NCI-H69 (cell line): ENCODE data around the gene SPIRE2.
A peak's percentile ranks its signal among the peaks of the same experiment; 100 is the strongest.

Source experiments
- DNase-seq: peaks from one replicate; lab custom pipeline; 2025; lab: John Stamatoyannopoulos, UW

Gene SPIRE2

DNA sequence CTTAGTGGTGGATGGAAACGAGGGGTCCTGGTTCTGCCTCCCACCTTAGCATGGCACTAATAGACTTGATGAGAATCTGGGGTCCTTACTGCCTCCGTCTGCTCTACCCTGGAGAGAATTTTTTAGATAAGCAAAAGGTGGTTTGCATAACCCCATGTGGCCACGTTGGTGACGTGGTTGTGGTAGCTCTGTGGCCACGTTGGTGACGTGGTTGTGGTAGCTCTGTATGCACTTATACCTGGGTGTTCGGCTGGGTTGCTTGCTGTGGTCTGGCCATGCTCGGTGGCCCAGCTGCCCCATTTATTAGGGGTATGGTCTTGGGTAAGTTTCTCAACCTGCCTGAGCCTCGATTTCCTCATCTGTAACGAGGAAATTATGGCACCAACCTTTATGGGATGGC is 13.0 kb downstream of the SPIRE2 start:
- DNase-seq: no peak

DNA sequence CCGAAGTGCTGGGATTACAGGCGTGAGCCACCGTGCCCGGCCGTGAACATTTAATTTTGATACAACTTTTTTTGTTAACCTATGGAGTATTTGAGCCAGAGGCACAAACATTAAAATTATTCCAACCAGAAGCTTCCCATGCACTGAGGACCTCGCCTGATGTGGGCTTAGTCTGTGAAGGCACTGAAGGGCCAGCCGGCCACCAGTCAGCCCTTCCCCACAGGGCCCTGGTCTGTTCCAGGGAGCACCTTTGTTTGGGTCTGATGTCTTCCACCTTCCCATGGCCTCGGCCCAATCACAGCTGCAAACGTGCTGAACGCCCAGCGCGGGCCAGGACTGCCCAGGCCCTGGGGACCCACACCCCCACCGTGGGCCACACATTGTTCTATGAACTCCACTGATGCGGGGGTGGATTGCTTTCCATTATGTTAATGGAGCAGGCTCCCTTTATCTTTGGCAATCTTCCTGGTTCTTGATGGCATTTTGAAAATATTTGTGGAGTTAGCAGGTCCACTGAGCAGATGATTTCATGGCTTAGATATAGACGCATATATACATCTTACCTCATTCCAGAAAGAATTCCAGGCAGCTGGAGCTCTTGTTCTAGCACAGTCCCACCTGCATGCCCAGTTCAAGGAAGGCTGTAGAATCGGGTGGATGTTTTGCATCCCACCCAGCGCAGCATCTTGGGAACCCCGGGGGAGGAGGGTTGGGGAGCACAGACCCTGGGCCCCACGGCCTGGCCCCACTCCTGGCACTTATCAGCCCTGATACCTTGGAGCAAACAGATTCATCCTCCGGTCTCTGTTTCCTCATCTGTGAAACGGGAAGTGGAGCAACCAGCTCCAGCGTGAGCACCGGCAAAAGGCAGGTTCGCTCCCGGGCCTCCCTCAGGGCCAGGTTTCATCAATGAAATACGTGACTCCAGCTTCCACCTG is 14.5 kb downstream of the SPIRE2 start:
- DNase-seq: no peak

DNA sequence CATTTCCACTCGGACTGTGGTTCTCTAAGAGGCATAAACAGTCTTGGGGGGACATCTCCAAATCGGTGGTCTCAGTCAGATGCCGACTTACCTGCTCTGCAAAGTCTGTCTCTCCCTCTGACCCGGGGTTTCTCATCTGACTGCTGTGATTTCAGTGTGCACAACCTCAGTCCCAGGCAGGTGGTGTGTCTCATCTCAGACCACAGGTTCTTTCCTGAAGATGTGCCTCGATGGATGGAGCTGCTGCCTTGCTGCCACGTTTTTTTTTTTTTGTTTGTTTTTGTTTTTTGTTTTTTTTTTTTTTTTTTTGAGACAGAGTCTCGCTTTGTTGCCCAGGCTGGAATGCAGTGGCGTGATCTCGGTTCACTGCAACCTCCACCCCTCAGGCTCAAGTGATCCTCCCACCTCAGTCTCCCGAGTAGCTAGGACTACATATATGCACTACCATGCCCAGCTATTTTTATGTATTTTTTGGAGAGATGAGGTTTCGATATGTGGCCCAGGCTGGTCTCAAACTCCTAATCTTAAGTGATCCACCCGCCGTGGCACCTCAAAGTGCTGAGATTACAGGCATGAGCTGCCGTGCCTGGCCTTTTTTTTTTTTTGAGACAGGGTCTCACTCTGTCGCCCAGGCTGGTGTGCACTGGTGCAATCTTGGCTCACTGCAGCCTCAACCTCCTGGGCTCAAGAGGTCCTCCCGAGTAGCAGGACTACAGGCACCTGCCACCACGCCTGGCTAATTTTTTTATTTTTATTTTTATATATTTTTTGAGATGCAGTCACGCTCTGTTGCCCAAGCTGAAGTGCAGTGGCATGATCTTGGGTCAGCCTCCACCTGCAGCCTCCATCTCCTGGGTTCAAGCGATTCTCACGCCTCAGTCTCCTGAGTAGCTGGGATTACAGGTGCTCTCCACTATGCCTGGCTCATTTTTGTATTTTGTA is 15.4 kb downstream of the SPIRE2 start:
- no peak for DNase-seq

DNA sequence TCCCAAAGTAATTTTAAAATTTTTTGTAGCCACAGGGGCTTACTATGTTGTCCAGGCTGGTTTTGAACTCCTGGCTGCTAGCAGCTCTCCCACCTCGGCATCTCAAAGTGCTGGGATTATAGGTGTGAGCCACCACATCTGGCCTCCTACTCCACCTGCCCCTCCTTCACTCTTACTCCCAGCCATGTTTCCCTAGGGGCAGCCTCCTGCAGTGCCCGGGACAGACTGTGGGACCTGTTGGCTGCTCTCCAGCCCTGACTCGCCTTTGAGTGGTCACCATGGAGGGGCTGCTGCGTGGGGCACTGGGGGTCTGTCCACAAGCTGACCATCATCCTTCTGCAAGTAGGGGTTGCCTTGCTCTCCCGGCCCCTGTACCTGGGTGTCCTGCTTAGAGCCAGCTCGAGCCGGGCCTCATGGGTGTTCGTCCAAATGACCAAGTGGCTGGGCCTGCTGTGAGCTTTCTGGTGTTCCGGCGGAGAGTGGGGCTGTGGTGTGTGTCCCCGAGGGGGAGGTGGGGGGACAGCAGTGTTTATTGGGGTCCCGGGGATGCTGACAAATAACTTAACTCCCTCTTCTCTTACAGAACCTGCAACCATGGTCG is 16.6 kb downstream of the SPIRE2 start:
- DNase-seq: peak; percentile 19

DNA sequence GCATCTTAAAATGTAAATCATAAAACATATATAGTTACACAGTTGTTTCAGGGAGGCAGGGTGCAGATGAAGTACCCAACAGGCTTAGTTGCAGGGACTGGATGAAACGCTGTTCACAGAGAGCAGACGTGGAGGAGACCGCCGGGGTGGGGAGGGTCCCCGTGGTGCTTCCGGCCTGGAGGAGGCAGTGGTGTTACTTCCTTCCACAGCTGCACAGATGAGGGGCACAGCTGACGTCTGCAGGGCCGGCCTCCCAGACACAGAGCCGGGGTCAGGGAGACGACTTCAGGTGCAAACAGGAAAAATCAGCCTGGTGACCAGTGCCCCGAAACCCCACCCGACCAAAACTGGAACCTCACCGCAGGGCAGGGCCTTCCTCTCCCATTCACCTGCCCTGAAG is 17.1 kb downstream of the SPIRE2 start:
- no peak for DNase-seq

DNA sequence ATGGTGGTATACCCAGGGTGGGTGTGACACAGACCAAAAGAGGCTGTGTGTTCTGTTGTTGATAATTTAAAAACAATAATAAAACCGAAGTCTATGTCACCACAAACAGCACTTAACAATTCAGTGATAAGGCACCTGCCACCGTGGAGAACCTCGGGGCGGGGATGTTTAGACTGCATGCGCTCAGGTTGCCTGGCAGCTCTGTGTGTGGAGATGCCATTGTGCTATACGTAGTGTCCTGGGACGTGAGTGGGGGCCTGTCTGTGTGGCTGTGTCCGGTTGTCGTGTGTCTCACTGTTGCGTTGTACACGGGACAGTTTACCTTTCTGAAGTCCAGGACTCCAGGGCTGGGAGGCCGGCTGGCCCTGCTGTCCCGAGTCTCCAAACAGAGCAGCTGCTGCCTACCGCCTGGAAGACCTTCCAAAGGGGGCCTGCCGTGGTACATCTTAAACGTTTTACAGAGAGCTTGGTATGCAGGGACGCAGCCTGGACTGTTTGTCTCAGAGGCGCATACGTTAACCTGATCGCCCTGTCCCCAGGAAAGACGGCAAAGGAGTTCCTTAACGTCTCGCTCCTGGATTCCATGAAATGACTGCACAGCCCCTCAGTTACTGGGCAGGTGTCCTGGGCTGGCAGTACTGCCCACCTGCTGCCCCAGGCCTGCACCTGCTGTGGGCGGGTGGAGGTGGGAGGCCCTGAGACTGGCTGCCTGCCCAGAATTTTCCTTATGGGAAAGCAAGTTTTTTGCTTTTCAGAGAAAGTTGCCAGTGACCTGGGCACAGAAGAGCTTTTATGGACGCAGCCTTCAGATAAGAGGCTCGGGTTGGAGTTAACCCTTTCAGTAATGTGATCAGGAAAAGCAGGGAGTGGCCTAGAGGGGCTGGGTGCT is 19.0 kb downstream of the SPIRE2 start:
- peak; percentile 23 for DNase-seq

DNA sequence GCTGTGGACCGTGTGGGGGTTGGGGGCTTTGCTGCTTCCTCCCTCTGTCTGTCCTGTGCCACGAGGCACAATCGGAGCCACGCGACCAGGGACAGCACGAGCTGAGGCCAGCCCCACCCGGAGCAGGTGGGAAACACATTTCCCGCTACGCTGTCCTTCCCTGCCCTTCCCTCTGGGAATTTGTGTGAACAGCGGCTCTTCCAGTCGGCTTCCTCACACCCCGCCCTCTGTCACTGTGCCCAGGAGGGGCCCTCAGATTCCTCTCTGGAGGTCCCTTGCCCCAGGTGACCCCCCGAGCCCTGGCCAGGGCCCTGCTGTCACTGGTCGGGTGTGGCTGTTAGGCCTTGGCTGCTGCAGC is 19.6 kb downstream of the SPIRE2 start:
- no peak for DNase-seq

DNA sequence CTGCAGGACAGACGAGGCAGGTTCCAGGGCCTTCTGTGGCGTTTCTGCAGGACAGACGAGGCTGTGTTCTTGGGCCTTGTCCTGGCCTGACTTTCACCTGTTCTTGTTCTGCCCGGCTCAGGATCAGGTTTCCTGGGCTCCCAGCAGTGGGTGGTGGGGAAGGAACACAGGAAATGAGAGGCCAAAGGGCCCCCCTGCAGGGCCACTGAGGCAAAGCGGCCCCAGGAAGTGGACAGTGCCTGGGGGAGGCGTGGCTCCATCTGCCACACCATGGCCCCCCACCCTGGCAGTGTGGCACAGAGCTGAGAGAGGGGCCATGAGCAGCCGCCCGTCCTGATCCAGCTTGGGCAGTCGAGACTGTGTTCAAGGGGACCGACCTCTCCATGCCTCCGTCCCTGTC is 20.7 kb downstream of the SPIRE2 start:
- peak; percentile 17 for DNase-seq

DNA sequence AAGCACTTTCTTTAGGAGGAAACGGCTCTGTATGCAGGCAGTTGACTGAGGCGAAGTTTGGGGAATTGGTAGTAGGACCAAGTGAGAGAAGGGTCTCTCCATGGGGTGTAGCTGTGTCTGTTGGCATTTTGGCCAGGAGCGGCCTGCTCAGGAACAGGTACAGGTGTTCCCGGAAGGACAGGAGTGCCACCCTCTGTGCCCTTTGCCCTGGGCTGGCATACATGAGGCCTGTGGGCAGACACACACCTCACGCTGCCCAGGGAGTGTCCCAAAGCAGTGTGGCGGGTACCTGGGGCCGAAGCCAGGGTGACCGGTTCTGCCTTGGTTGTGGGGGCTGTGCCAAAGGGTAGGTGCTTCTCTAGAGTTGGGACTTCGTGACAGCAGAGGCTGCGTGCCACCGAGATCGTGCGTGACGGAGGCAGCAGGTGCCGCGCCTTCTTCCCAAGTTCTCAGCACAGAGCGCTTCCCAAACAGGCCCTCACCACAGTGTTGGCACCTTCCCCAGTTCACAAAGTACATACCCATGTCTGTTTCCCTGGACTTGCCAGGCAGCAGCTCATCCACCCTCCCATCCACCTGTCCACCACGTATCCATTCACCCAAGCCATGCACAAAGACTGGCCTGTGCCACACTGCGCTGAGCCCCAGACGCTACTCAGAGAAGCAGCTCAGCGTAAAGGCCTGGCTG is 25.2 kb downstream of the SPIRE2 start:
- DNase-seq: no peak

DNA sequence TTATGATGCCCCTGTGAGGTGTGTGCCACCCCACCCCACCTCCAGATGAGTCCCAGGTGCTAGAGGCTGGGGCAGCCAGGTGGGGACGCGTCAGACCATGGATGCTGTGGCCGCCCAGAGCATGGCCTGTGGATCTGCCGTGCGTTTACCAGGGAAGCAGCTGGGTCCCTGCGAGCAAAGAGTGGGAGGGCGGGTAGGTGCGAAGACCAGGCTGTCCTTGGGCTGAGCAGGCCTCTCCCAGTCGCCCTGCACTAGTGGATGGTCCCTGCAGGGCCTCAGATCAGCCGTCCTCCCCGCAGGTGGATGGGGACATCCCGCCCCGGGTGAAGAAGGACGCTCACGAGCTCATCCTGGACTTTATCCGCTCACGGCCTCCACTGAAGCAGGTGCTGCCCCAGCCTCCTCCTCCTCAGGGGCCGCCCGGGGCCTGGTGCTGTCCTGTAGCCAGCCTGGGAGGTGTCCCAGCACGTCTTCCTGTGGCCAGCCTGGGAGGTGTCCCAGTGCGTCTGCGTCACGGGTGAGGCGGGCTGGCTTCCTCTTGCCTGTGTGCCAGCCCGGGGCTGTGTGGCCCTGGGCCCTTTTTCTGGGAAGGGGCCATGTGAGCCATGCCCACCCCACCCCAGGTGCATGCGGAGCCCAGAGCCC is 27.1 kb downstream of the SPIRE2 start:
- no peak for DNase-seq

DNA sequence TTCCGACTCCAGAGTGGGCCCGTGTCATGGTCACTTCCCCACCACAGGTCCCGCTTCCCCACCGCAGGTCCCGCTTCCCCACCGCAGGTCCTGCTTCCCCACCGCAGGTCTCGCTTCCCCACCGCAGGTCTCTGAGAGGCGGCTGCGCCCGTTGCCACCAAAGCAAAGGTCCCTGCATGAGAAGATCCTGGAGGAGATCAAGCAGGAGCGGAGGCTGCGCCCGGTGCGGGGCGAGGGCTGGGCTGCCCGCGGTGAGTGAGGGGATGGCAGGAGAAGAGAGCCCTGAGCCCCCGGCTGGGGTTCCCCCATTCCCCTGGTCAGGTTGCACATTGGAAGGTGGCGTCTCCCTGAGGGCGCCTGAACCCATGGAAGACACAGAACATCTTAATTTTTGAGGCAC is 27.7 kb downstream of the SPIRE2 start:
- DNase-seq: no peak

DNA sequence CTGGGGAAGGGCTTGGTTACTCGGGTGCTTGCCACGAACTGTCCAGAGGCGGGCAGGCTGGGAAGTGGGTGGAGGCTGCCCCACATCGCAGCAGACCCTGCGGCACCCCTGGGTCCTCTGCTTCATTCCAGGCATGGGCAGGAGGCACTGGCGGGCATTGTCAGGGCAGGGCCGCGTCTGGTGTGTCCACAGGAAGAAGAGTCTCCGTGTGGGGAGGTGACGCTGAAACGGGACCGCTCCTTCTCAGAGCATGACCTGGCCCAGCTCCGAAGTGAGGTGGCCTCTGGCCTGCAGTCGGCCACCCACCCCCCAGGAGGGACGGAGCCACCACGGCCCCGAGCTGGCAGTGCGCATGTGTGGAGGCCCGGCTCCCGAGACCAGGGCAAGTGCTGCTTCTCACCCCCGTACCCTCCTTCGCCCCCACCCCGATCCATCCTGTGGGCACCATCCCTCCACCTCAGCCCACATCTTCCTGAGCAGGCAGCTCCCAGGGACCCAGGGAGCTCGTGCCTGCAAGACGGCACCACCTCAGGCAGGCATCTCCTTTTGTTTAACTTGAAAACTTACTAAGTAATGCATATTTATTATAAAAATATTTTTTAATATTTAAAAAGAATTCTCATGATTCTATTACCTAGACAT is 30.8 kb downstream of the SPIRE2 start:
- DNase-seq: no peak

DNA sequence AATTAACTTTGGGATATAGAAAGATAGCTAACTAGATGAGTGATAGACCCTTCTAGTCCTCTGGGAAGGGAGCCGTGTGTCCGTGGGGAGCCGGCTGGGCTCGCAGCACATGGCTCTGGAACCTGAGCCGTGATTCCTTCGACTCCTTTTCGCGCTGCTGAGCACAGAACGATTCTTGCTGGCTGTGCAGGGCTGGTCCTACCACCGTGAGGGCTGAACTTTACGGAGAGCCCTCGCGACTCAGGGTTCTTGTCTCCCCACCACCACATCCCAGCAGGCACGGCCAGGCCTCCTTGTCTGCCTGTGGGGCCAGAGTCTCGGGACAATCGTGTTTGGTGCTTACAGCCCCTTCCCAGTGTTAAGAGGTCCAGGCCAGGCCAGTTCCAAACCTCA is 31.3 kb downstream of the SPIRE2 start:
- no peak for DNase-seq

DNA sequence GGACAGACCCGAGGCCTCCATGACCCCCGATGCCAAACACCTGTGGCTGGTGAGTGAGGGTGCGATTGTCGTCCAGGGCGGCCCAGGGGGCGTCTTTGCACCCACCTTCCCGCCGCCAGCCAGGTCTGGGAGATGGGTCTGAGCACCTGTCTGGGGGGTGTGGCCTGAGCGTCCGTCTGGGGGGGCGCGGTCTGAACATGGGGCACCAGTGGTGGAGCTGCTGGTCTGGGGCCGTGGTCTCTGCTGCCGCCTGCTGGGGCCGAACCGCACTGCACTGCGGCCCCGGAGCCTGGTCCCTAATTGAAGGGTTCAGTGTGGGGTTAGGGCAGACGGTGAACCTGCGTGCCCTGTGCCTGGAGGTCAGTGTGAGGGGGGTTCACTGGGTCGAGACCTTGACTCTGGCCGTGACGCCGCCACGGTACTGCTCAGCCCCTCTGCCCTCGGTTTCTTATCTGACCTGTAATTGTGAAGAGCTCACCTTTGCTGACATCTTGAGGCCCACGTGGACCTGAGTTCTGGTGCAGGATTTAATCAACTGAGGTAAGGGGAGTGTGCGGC is 32.6 kb downstream of the SPIRE2 start:
- peak; percentile 21 for DNase-seq

DNA sequence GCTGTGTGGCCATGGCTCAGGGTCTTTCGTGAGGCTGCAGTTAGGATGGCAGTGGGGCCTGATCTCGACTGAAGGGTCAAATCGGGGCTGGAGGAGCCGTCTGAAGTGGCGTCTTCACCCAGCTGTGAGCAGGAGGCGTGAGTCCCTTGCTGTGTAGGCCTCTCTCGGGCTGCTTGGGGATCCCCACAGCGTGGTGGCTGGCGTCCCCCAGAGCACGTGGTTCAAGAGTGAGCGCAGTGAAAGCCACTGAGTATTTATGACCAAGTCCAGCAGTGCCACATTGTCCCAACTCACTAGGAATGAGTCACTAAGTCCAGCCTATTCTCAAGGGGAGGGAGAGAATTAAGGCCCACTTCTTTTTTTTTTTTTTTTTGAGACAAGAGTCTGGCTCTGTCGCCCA is 33.4 kb downstream of the SPIRE2 start:
- DNase-seq: no peak

DNA sequence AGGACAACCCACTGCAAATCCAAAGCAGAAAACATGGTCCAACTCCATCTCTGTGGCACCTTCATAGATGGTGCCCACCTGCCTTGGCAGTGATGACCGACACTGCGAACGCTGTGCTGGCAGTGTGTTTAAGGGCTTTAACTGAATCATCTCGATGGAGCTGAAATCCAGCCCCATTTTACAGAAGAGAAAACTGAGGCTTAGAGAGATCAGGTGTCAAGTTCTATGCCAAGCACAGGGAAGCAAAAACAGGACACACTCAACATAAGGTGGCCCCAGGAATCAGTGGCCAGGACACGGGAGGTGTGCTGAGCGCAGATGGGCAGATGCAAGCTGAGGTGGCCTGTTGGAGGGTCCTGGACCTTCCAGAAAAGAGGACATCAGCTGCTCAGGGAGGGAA is 34.5 kb downstream of the SPIRE2 start:
- DNase-seq: no peak

DNA sequence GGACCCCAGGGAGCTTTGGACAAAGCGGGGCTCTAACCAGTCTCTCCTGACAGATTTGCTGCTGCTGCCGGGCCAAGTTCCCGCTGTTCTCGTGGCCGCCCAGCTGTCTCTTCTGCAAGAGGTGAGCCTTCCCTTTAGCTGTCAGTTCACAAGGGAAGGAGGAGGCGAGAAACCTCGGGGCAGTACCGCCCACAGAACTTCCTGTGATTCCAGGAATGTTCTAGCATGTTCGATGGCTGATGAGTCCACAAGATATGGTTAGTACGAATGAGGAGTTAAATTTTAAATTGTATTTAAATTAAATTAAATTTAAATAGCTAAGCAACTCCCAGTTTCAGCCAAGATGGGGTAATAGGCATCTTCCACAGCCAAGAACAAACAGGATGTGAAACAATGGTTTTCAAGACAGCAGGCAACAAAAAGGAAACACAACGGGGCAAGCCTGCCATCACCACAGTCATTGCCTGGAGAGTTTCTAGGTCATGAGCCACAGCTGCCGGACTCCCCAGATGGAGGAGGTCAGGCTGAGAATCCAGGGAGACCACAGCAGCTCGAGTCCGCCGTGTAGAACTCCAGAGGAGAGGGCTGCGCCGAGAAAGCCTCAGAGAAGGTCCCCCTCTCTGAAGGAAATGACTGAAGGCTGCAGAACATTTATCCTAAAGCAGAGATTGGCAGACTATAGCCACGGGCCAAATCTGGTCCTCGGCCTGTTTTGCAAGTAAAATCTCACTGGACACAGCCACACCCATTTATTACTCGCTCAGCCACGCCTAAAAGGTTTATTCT is 35.7 kb downstream of the SPIRE2 start:
- no peak for DNase-seq

DNA sequence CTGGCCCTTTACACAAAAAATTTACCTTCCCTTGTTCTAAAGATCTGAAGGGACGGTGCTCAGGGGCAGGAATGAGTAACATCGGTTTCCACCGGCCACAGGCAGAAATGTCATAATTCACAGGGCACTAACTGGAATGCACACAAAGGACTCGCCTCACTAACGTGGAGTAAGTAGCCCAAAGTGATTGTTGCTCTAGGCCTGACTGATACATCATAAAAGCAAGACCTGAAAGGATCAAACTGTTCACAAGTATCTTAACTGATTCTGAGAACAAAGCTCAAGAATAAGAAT is 36.2 kb downstream of the SPIRE2 start:
- DNase-seq: no peak

DNA sequence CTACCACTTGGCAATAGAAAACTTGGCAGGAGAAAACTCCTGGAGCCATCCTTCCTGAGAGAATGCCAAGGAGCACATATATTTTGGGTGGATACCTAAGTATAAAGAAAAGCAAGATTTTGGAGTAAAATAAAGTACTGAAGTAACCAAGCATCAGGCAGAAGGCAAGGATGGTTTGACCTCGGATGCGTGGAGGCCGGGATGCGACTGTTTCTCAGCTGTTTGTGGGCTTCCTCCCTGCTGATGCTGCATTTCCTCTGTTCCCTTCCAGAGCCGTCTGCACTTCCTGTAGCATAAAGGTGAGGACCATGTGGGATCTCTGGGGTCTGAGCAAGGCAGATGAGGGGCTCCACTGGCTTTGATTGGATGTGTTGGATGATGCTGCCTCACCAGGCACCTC is 39.6 kb downstream of the SPIRE2 start:
- DNase-seq: no peak
